WTC11 (cell line): ENCODE results near the gene RGP1. TPM values are rescaled to one million over a fixed set of nuclear protein-coding genes. Genes with fewer than 3 reads are reported as not detected.

Experiments
- ATAC-seq: fragments of 200-7000 bp; cut with Tn5 transposase; 2 replicates; pipeline ENCODE4 v1.10.0; 2021; ENCODE audit warnings: mild to moderate bottlenecking, moderate library complexity
- CTCF ChIA-PET: fragments of 300-600 bp; sonication (Branson Sonifier 250); formaldehyde crosslinking; loops from one replicate; lab custom pipeline; 2021; ENCODE audit warnings: antibody characterized with exemption; lab: Charles Lee
- POLR2A ChIA-PET: fragments of 350-600 bp; sonication (Branson Sonifier 250); formaldehyde crosslinking; loops from one replicate; lab custom pipeline; 2021; ENCODE audit warnings: antibody characterized with exemption; lab: Charles Lee
- DNase-seq: peaks from one replicate; pipeline ENCODE4 v3.0.0; 2021; ENCODE audit warnings: low spot score
- H3K27ac Mint-ChIP-seq: 2 replicates; pipeline ENCODE4 v1.8.0; 2021; ENCODE audit warnings: mixed read lengths
- H3K27me3 Mint-ChIP-seq: 2 replicates; pipeline ENCODE4 v1.8.0; 2021; ENCODE audit warnings: low read depth, mild to moderate bottlenecking, moderate library complexity, mixed read lengths
- H3K36me3 Mint-ChIP-seq: 2 replicates; pipeline ENCODE4 v1.8.0; 2021; ENCODE audit warnings: mixed read lengths
- H3K4me1 Mint-ChIP-seq: 2 replicates; pipeline ENCODE4 v1.8.0; 2022; ENCODE audit warnings: mixed read lengths
- H3K4me3 Mint-ChIP-seq: 2 replicates; pipeline ENCODE4 v1.8.0; 2021; ENCODE audit warnings: mild to moderate bottlenecking, moderate library complexity, mixed read lengths
- H3K9me3 Mint-ChIP-seq: 2 replicates; pipeline ENCODE4 v1.8.0; 2021; ENCODE audit warnings: mixed read lengths
- ETV6 ChIP-seq: sonication (generic); formaldehyde crosslinking; IDR thresholded peaks from 2 replicates; pipeline ENCODE4 v1.8.1; 2022; ENCODE audit warnings: mild to moderate bottlenecking, missing genetic modification reagents
- FOXJ3 ChIP-seq: sonication (generic); formaldehyde crosslinking; IDR thresholded peaks from 2 replicates; pipeline ENCODE4 v1.9.0; 2021; ENCODE audit warnings: missing genetic modification reagents, mild to moderate bottlenecking, borderline replicate concordance
- GTF2I ChIP-seq: fragments of 250-450 bp; sonication (Bioruptor Pico); conservative IDR thresholded peaks from 2 replicates; pipeline ENCODE4 v1.4.0; 2021; ENCODE audit warnings: mild to moderate bottlenecking
- JAZF1 ChIP-seq: fragments of 250-450 bp; sonication (Bioruptor Pico); IDR thresholded peaks from 2 replicates; pipeline ENCODE4 v1.9.0; 2021; ENCODE audit warnings: moderate library complexity, mild to moderate bottlenecking, inconsistent platforms
- SMAD3 ChIP-seq: sonication (generic); formaldehyde crosslinking; IDR thresholded peaks from 2 replicates; pipeline ENCODE4 v1.8.0; 2022; ENCODE audit warnings: missing genetic modification reagents, mild to moderate bottlenecking, borderline replicate concordance
- SP1 ChIP-seq: sonication (generic); formaldehyde crosslinking; conservative IDR thresholded peaks from 2 replicates; pipeline ENCODE4 v1.8.1; 2022; ENCODE audit warnings: missing genetic modification reagents
- TCF7 ChIP-seq: sonication (generic); formaldehyde crosslinking; IDR thresholded peaks from 2 replicates; pipeline ENCODE4 v1.8.0; 2022; ENCODE audit warnings: mild to moderate bottlenecking, low read depth, missing genetic modification reagents, moderate library complexity
- ZNF423 ChIP-seq: fragments of 250-450 bp; sonication (Bioruptor Pico); IDR thresholded peaks from 2 replicates; pipeline ENCODE4 v2.1.2; 2022; ENCODE audit warnings: mild to moderate bottlenecking, moderate library complexity
- total RNA-seq: library from RNA; stranded (reverse); gene quantifications from 3 replicates; pipeline ENCODE4 v1.2.3, GENCODE V29; 2021
- TF ChIP-seq, protein P1 (sequence below): sonication (generic); formaldehyde crosslinking; IDR thresholded peaks from 2 replicates; pipeline ENCODE4 v1.8.1; 2022; ENCODE audit warnings: mild to moderate bottlenecking, moderate library complexity, missing genetic modification reagents
- TF ChIP-seq, protein P2 (sequence below): sonication (generic); formaldehyde crosslinking; IDR thresholded peaks from 2 replicates; pipeline ENCODE4 v1.8.0; 2023; ENCODE audit warnings: mild to moderate bottlenecking, missing genetic modification reagents
- TF ChIP-seq, protein P3 (sequence below): fragments of 250-450 bp; sonication (Bioruptor Pico); IDR thresholded peaks from 2 replicates; pipeline ENCODE4 v2.1.2; 2022; ENCODE audit warnings: mild to moderate bottlenecking, moderate library complexity
- TF ChIP-seq, protein P4 (sequence below): sonication (generic); formaldehyde crosslinking; conservative IDR thresholded peaks from 2 replicates; pipeline ENCODE4 v1.8.1; 2023; ENCODE audit warnings: mild to moderate bottlenecking, low read depth, missing genetic modification reagents, moderate library complexity
- TF ChIP-seq, protein P5 (sequence below): sonication (generic); formaldehyde crosslinking; IDR thresholded peaks from 2 replicates; pipeline ENCODE4 v1.8.0; 2022; ENCODE audit warnings: mild to moderate bottlenecking, missing genetic modification reagents

The RGP1 gene
- total RNA-seq, 1 experiment from 2014 or later: 30.0 TPM

DNA sequence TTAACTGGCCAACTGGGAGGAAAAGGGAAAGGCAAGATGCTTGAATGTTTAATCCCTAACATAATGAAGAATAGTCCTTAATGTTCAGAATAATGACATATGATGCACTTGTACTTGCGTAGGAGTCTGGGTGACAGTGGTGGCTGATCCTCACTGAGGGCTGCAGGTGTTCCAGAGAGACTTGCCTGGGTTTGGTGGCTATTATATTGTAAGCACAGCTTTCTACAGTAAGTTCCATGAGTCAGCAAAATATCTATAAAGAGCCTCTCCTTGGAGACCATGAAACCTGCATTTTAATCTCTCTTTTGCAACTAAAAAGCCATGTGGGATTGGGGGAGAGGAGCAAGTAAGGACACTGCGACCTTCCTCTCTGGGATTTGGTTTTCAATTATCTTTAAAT lies 40.5 kb downstream of the RGP1 start:
- TF ChIP-seq, protein P1, sequence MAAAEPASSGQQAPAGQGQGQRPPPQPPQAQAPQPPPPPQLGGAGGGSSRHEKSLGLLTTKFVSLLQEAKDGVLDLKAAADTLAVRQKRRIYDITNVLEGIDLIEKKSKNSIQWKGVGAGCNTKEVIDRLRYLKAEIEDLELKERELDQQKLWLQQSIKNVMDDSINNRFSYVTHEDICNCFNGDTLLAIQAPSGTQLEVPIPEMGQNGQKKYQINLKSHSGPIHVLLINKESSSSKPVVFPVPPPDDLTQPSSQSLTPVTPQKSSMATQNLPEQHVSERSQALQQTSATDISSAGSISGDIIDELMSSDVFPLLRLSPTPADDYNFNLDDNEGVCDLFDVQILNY (CRISPR knock-in tag): no peak
- TF ChIP-seq, protein P2, sequence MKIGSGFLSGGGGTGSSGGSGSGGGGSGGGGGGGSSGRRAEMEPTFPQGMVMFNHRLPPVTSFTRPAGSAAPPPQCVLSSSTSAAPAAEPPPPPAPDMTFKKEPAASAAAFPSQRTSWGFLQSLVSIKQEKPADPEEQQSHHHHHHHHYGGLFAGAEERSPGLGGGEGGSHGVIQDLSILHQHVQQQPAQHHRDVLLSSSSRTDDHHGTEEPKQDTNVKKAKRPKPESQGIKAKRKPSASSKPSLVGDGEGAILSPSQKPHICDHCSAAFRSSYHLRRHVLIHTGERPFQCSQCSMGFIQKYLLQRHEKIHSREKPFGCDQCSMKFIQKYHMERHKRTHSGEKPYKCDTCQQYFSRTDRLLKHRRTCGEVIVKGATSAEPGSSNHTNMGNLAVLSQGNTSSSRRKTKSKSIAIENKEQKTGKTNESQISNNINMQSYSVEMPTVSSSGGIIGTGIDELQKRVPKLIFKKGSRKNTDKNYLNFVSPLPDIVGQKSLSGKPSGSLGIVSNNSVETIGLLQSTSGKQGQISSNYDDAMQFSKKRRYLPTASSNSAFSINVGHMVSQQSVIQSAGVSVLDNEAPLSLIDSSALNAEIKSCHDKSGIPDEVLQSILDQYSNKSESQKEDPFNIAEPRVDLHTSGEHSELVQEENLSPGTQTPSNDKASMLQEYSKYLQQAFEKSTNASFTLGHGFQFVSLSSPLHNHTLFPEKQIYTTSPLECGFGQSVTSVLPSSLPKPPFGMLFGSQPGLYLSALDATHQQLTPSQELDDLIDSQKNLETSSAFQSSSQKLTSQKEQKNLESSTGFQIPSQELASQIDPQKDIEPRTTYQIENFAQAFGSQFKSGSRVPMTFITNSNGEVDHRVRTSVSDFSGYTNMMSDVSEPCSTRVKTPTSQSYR (CRISPR knock-in tag): no peak
- no peak for TF ChIP-seq TCF7 (CRISPR knock-in tag)
- no peak for TF ChIP-seq JAZF1 (CRISPR knock-in tag)
- TF ChIP-seq, protein P3, sequence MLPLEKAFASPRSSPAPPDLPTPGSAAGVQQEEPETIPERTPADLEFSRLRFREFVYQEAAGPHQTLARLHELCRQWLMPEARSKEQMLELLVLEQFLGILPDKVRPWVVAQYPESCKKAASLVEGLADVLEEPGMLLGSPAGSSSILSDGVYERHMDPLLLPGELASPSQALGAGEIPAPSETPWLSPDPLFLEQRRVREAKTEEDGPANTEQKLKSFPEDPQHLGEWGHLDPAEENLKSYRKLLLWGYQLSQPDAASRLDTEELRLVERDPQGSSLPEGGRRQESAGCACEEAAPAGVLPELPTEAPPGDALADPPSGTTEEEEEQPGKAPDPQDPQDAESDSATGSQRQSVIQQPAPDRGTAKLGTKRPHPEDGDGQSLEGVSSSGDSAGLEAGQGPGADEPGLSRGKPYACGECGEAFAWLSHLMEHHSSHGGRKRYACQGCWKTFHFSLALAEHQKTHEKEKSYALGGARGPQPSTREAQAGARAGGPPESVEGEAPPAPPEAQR (CRISPR knock-in tag): no peak
- no peak for TF ChIP-seq SP1 (CRISPR knock-in tag)
- TF ChIP-seq, protein P4, sequence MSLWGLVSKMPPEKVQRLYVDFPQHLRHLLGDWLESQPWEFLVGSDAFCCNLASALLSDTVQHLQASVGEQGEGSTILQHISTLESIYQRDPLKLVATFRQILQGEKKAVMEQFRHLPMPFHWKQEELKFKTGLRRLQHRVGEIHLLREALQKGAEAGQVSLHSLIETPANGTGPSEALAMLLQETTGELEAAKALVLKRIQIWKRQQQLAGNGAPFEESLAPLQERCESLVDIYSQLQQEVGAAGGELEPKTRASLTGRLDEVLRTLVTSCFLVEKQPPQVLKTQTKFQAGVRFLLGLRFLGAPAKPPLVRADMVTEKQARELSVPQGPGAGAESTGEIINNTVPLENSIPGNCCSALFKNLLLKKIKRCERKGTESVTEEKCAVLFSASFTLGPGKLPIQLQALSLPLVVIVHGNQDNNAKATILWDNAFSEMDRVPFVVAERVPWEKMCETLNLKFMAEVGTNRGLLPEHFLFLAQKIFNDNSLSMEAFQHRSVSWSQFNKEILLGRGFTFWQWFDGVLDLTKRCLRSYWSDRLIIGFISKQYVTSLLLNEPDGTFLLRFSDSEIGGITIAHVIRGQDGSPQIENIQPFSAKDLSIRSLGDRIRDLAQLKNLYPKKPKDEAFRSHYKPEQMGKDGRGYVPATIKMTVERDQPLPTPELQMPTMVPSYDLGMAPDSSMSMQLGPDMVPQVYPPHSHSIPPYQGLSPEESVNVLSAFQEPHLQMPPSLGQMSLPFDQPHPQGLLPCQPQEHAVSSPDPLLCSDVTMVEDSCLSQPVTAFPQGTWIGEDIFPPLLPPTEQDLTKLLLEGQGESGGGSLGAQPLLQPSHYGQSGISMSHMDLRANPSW (CRISPR knock-in tag): no peak
- no peak for DNase-seq
- ChIA-PET CTCF (interaction anchor here (0.6 to 5.9 kb wide), 55 partner anchors 8 to 247 kb away, joined by 3 to 143 read pairs (median 7); partner anchors contain the start of genes ARHGEF39, CREB3, FAM221B and GBA2), POLR2A (interaction anchor here (0.6 to 1.4 kb wide), 4 partner anchors 25 to 210 kb away, joined by 3 to 9 read pairs (median 4); partner anchors contain the start of genes FAM221B, HINT2 and TMEM8B)
- no peak overlapping the region for H3K4me3 Mint-ChIP-seq
- H3K36me3 Mint-ChIP-seq: peaks cover 12% of the 10 kb centered on the region; the same call in 1 of the 2 replicates
- no peak overlapping the region for H3K27ac Mint-ChIP-seq
- no peaks in the 10 kb centered on the region for H3K9me3 Mint-ChIP-seq
- peaks cover 3% of the 10 kb centered on the region; the same call in 1 of the 2 replicates for H3K27me3 Mint-ChIP-seq
- H3K4me1 Mint-ChIP-seq: peaks cover 11% of the 10 kb centered on the region
- no peak for ATAC-seq

DNA sequence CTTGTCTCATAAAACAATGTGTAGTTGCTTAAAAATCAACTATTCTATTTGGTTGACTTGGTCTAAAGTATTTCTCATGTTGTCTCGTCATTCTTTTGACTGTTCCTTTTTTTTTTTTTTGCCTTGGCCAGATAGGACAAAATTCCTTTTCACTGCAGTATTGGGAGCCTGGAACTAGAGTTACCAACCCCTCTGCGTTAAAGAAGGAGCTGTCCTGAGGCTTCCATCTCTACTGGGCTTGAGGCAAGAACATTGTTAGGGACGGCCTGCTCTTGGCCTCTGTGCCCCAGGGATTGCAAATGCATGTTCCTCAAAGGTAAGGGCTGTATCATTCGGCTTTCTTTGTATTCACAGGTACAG lies 40.9 kb downstream of the RGP1 start:
- TF ChIP-seq, protein P2 (CRISPR knock-in tag): no peak
- no peak for TF ChIP-seq ZNF423 (CRISPR knock-in tag)
- TF ChIP-seq SMAD3: no peak
- TF ChIP-seq, protein P5, sequence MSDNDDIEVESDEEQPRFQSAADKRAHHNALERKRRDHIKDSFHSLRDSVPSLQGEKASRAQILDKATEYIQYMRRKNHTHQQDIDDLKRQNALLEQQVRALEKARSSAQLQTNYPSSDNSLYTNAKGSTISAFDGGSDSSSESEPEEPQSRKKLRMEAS (CRISPR knock-in tag): no peak
- TF ChIP-seq GTF2I: no peak
- TF ChIP-seq FOXJ3 (CRISPR knock-in tag): no peak
- TF ChIP-seq ETV6 (CRISPR knock-in tag): no peak
- TF ChIP-seq, all 79 proteins: peak for 0
- Mint-ChIP-seq H3K9me3 (no peaks in the 10 kb centered on the region), H3K27ac (peak overlapping the region; percentile 12; the same call in 1 of the 2 replicates), H3K4me3 (no peak overlapping the region), H3K27me3 (peaks cover 3% of the 10 kb centered on the region; the same call in 1 of the 2 replicates), H3K4me1 (peaks cover 11% of the 10 kb centered on the region), H3K36me3 (peaks cover 12% of the 10 kb centered on the region; the same call in 1 of the 2 replicates)
- ATAC-seq: no peak
- DNase-seq: no peak
- ChIA-PET CTCF (interaction anchor here (0.6 to 5.9 kb wide), 67 partner anchors 9 to 1197 kb away, joined by 3 to 143 read pairs (median 6); partner anchors contain the start of genes ARHGEF39, CCDC107, CREB3 and FAM221B), POLR2A (interaction anchor here (0.9 to 1.4 kb wide), 5 partner anchors 24 to 93 kb away, joined by 3 to 9 read pairs (median 3); partner anchors contain the start of genes FAM221B, HINT2 and TMEM8B)
